ENCODE measurements around the gene XAB2.

GRCh38 chr19:7677669-7678311 is 48.4 kb upstream of the XAB2 start:
- TF ChIP-seq EP300 (IDR thresholded peaks at IDR 0.05) (no peak), CTCF (IDR thresholded peaks at IDR 0.05) (no peak), POLR2A (IDR thresholded peaks at IDR 0.05) (no peak)

Measured in tibial nerve (tissue), 4 donors.